ENCODE data around the gene TRIM33.

DNA sequence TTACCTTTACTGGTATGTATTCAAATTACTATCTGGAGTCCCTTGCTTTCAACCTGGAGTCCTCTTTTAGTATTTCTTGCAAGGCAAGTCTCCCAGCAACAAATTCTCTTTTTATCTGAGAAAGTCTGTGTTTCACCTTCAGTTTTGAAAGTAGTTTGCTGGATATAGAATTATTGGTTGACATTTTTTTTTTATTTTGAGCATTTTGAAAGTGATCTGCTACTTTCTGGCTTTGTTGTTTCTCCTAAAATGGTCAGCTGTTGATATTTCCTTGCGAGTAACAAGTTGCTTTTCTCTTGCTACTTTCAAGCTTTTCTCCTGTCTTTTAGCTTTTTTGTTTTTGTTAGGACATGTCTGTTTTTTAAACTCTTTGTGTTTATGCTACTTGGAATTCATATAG, 126.1 kb downstream of the TRIM33 start:
- no peak for TF ChIP-seq EZH2phosphoT487 (IDR thresholded peaks at IDR 0.05; ENCODE audit: insufficient read depth, low read depth)
- no peak for TF ChIP-seq EZH2 (IDR thresholded peaks at IDR 0.05; ENCODE audit: insufficient read depth, poor library complexity, severe bottlenecking)

All from GM23248 (cell line).